ENCODE results near the gene NEK1.

- no peak for TF ChIP-seq CTCF (IDR thresholded peaks at IDR 0.05; ENCODE audit: insufficient read depth, low read length, poor library complexity, severe bottlenecking)
- no peak for TF ChIP-seq EZH2phosphoT487 (conservative IDR thresholded peaks at IDR 0.05; ENCODE audit: low read length)
Observed at GRCh38 chr4:169630069-169630468, 17.7 kb upstream of the NEK1 start.
